SKM-1 (cell line): Measurements from ENCODE around the gene HPS6.
"Not testable (repeated sequence)": the region's sequence is repeated elsewhere in the genome, so short reads cannot be mapped to it uniquely, and the experiment has no call there.

ENCODE experiments used
- DNase-seq: peaks from one replicate; lab custom pipeline; 2025; ENCODE audit not compliant: unreplicated experiment; lab: John Stamatoyannopoulos, UW

The HPS6 gene

GRCh38 chr10:102064868-102065560, at the start of gene HPS6:
TSS of gene HPS6 (plus strand) at chr10:102065349. CDS start at chr10:102065475, 126 bp downstream.
- DNase-seq, result peak; percentile 71

DNA sequence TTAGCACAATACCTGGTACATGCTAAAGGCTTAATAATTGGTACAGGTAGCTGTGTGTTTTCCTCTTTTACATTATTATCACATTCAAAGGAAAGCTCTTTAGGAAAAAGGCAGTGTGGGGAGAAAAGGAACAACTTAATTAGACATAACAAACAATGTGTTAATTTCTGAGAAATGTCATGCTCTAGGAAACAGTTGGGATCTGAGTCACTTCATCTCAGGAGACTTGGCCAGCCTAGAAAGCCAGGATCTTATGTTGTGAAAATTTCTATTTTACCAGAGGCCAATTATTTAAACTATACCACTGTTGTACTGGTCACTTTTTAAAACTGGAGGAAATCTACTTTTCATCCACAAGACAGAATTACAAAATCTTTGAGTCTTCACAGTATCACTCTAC, 48.7 kb upstream of the HPS6 start:
- no peak for DNase-seq

DNA sequence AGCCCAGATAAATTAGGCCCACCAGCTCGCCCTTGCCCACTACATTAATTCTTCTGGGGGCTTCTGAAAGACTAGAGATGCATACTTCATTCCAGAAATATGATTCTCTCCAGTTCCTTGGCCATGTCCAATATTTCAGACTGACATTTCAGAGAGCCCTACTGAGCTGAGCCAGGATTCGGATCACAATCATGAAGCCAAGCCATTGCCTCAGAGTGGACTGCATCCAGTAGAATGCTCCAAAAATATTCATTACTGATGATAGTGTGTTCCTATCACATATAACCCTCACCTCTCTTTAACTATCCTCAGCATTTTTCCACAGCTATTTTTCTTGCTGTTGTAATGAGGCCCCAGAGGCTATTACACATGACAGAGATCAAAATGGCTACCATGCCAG, 47.9 kb upstream of the HPS6 start:
- DNase-seq, result no peak

DNA sequence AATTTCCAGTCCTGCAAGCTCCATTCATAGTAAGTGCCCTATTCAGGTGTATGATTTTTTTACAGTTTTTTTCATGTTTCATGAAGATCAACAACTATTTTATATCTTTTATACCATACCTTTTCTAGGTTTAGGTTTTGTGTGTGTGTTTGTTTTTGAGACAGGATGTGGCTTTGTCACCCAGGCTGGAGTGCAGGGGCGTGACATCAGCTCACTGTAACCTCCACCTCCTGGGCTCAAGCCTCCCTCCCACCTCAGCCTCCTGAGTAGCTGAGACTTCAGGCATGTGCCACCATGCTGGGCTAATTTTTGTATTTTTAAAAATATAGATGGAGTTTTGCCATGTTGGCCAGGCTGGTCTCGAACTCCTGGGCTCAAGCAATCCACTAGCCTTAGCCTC, 44.2 kb upstream of the HPS6 start:
- DNase-seq, result no peak

GRCh38 chr10:102024799-102025198, 40.4 kb upstream of the HPS6 start:
- peak; percentile 69 for DNase-seq

DNA sequence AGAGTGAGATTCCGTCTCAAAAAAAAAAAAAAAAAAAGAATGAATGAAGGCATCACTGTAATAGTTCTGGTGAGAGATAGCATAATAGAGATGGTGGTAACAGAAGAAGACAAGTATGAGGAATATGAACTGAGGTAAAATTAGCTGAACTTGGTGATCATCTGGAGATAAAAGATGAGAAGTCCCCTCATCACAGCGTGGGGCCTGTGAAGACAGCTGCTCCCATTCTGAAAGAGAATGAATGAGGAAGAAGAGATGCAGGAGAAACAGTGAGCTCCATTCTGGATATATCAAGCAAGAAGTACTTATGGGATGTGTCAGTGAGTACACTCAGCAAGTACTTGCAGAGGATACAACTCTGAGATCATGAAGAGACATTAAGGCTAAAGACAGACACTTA, 37.9 kb upstream of the HPS6 start:
- no peak for DNase-seq

DNA sequence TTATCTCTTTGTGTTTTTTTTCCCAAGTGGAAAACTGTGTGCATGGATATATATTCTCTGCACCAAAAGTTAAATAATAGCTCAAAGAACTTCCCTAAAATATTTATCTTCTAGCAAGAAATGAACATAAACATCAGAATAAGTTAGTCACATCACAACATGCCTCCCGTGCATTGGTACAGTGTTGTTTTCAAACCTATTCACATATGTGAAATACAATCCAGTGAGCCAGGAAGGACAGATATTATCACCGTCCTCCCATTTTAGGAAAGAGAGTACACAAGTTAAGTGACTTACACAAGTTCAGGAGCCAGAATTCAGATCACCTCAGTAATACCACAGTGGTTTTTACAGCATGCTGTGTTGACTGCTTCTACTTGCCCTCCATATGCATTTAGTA, 31.4 kb upstream of the HPS6 start:
- no peak for DNase-seq

DNA sequence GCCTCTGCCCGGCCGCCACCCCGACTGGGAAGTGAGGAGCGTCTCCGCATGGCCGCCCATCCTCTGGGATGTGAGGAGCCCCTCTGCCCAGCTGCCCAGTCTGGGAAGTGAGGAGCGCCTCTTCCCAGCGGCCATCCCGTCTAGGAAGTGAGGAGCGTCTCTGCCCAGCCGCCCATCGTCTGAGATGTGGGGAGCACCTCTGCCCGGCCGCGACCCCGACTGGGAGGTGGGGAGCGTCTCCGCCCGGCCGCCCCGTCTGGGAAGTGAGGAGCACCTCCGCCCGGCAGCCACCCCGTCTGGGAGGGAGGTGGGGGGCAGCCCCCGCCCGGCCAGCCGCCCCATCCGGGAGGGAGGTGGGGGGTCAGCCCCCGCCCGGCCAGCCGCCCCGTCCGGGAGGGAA, 29.3 kb upstream of the HPS6 start:
- not testable (repeated sequence) for DNase-seq

DNA sequence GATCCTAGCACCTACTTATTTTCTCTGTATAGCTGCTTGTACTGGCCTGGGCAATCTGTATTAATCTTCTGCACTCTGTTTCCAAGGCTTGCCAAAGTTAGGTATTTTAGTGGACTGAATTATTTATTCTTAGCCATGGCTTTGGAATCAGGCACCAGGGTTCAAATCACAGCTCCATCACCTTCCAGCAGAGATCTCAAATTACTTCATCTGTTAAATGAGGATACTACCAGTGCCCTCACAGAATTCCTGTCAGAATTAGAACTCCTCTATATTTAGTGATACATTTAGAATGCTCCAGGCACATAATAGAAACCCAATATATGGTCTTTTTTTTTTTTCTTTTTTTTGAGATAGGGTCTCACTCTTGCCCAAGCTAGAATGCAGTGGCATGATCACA, 26.7 kb upstream of the HPS6 start:
- no peak for DNase-seq

DNA sequence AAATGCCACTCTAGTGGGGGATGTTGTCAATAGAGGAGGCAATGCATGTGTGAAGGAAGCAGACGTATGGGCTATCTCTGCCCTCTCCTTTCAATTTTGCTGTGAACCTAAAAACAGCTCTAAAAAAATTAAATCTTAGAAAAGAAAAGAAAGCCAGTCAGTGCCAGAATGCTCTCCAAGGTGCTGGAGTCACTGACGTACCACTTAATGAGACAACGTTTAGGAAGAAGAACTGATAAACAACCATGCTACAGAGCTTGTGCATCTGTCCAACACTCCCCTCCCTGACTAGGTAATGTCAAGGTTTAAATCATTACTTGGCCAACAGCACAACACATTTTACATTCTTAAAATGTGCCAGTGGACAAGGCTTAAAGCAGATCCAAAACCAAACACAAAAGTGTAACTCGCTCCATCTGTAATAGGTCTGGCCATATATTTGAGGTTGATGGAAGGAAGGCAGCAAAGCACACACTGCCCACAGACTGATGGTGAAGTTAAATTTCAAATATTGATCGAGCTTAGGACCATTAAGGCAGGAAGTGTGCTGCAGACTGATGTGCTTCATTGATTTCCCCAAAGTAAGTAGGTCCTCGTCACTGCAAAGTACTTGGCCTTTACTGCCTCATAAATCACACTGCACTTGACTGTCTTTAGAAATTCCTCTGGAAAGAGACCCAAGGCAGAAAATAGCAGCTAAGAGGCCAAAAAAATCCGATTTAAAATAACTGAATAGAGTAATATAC, 24.7 kb upstream of the HPS6 start:
- no peak for DNase-seq

GRCh38 chr10:102045292-102045691, 19.9 kb upstream of the HPS6 start:
- DNase-seq, result no peak

- no peak for DNase-seq
These were observed 19.1 kb upstream of the HPS6 start for GRCh38 chr10:102046095-102046494.

DNA sequence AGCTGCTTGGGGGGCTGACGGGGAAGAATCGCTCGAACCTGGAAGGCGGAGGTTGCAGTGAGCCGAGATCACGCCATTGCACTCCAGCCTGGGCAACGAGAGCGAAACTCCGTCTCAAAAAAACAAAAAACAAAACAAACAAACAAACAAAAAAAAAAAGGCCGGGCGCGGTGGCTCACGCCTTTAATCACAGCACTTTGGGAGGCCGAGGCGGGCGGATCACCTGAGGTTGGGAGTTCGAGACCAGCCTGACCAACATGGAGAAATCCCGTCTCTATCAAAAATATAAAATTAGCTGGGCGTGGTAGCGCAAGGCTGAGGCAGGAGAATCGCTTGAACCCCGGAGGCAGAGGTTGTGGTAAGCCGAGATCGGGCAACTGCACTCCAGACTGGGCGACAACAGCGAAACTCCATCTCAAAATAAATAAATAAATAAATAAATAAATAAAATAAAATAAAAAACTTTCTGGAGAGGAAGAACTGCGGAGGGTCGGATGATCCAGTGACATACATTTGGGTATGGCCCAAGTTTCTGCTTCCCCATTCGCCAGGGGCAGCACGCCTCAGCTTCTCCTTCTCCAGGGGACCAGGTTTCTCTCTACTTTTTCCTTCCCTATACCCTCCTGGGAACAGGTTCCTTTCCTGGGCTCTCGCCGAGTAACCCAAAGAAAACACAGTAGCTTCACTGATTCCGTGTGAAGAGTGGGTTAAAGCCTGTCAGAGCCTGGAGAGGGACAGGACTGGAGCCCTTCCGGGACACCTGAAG, 10.1 kb upstream of the HPS6 start:
- DNase-seq, result not testable (repeated sequence)

DNA sequence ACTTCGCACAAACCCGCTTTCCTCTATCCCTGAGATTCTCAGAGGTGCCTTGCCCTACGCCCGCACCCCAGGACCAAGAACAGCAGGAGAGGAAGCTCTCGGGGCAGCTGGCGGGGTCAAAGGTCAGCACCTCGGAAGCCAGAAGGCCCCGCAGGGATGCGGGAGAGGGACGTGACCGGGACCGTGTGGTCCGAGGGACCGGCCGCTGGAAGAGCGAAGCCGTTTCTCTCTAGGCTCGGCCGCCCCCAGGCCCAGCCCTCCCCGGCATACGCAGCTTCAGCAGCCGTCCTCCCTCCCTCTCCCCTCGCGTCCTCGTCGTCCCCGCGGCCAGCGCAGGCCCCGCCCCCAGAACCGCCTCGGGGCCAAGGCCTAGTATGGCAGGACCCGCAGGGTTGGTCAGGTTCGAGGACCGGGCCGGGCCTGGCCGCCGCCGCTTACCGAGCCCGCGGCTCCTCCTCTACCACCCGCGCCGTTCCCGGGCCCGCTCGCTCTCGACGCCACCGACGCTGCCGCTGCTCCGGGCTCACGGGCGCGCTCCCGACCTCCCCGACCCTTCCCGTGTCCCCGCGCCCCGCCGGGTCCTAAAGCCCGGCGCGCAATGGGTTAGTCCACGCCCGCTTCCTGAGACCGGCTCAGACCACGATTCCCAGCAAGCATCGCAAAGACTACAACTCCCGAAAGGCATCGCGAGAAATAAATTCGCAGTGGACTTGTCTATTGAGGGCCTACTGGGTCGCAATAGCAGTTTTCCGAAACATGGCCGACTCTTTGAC, 9.3 kb upstream of the HPS6 start, which contains the start of gene ARMH3:
Gene ARMH3 (minus strand): TSS at position 527 of the 773 bp plus-strand sequence. CDS start 16,059 bp downstream, outside the sequence.
- peak; percentile 97 for DNase-seq

- no peak for DNase-seq
These were observed 5.2 kb upstream of the HPS6 start for GRCh38 chr10:102059987-102060386.

GRCh38 chr10:102064503-102064867, 664 bp upstream of the HPS6 start:
- no peak for DNase-seq

DNA sequence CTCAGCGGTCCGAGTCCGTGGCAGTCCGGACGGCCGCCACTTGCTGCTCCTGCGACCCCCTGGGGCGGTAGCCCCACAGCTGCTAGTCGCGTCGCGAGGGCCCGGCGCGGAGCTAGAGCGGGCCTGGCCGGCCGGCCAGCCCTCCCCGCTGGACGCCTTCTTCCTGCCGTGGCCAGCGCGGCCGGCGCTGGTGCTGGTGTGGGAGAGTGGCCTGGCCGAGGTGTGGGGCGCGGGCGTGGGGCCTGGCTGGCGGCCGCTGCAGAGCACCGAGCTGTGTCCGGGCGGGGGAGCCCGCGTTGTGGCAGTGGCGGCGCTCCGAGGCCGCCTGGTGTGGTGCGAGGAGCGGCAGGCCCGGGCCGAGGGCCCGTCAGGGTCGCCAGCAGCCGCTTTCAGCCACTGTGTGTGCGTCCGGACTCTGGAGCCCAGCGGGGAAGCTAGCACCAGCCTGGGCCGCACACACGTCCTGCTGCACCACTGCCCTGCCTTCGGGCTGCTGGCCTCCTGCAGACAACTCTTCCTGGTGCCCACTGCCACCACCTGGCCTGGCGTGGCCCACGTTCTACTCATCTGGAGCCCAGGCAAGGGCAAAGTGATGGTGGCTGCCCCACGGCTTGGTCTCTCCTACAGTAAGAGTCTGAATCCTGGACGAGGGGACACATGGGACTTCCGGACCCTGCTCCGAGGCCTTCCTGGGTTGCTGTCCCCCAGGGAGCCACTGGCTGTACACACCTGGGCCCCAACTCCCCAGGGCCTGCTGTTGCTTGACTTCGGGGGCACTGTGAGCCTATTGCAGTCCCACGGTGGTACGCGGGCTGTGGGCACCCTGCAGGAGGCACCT, 631 bp downstream of the HPS6 start:
- DNase-seq, result no peak

DNA sequence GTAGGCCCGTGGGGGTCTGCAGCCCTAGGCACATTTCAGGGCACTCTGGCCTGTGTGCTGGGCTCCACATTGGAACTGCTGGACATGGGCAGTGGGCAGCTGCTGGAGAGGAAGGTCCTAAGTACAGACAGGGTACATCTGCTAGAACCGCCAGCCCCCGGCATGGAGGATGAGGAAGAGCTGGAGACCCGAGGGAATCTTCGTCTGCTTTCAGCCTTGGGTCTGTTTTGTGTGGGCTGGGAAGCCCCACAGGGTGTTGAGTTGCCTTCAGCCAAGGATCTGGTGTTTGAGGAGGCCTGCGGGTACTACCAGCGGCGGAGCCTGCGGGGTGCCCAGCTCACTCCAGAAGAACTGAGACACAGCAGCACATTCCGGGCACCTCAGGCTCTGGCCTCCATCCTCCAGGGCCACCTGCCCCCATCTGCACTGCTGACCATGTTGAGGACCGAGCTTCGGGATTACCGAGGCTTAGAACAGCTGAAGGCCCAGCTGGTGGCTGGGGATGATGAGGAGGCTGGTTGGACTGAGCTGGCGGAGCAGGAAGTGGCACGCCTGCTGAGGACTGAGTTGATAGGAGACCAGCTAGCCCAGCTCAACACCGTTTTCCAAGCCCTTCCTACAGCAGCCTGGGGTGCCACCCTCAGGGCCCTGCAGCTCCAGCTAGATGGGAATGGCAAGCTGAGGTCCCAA, 1.4 kb downstream of the HPS6 start:
- DNase-seq, result no peak

- no peak for DNase-seq
These were observed 2.2 kb downstream of the HPS6 start for GRCh38 chr10:102067091-102067916.
